ENCODE results near the gene HYKK.
"Not testable (repeated sequence)": the region's sequence is repeated elsewhere in the genome, so short reads cannot be mapped to it uniquely, and the experiment has no call there.

HYKK gene

GRCh38 chr15:78539464-78540140 lies 32.2 kb downstream of the HYKK start:
- peak overlapping the region; percentile 91 for H3K4me3 ChIP-seq (ENCODE audit: low read length)
- not testable (repeated sequence) for DNase-seq (ENCODE audit: low read depth, low spot score)

GRCh38 chr15:78540141-78540870 lies 32.9 kb downstream of the HYKK start, which contains the start of gene PSMA4:
PSMA4 (plus strand) TSS chr15:78540444; CDS start chr15:78541928, 1,484 bp downstream.
- H3K4me3 ChIP-seq (ENCODE audit: low read length), result peak within 1 kb of the TSS; percentile 91
- DNase-seq (ENCODE audit: low read depth, low spot score), result peak; percentile 81

DNA sequence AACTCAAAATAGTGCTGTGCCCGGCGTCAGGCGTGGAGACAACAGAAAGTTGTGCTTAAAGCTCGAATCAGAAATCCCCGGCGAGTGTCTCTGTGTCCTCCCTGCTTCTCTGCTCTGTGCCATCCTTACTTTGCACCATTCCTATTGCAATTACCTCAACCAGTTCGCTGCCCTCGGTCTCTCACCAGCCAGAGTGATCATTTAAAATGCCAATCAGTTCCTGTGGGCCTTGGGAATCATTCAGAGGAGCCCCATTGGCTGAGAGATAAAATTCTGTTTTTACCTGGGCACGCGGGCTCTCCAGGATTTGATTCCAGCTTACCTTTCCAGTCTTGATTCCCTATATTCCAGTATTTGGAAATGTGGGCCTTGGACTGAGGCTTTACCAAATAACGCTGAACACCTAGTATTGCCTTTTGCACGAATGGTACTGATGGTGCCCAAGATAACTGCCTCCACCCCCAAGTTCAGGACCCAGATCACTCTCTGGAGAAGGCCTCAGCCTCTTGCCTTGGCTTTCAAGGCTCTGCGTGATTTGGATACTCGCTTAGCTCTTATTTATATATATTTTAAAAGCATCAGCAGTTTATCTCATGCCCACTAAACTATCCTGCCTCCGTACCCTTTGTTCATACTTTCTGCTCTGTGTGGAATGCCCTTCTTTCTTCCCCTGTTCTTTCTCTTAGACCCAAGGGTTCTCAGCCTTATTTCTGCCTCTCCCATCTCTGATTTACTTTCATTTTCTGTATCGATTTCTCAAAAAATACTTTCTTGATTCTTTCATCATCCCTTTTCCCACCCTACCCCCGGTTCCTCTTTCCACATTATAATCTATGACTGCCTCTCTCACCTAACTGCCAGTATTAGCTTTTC lies 33.7 kb downstream of the HYKK start:
- DNase-seq (ENCODE audit: low read depth, low spot score), result no peak
- peak overlapping the region; percentile 91 for H3K4me3 ChIP-seq (ENCODE audit: low read length)

DNA sequence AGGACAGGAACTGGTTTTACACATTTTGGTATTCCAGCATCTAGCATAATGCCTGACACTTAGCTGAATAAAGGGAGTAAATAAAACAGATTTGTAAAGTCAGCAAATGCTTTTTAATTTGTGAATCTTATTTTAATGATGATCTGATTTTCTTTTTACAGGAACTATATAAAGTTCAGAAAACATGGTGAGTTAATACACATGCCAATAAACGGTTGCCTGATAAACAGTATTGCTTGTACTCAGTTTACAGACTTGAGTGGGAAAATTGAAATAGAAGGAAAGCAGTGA lies 34.3 kb downstream of the HYKK start:
- H3K4me3 ChIP-seq (ENCODE audit: low read length), result peak overlapping the region; percentile 91

GRCh38 chr15:78542647-78543046 lies 35.3 kb downstream of the HYKK start:
- no peak overlapping the region for H3K4me3 ChIP-seq (ENCODE audit: low read length)
- no peak for DNase-seq (ENCODE audit: low read depth, low spot score)

More for the DNA sequence above, 34.3 kb downstream of the HYKK start:
- no peak for DNase-seq (ENCODE audit: low read depth, low spot score)

GRCh38 chr15:78550194-78550593 lies 42.8 kb downstream of the HYKK start:
- no peak overlapping the region for H3K4me3 ChIP-seq (ENCODE audit: low read length)
- DNase-seq (ENCODE audit: low read depth, low spot score), result no peak

GRCh38 chr15:78550815-78551214 lies 43.4 kb downstream of the HYKK start:
- no peak for DNase-seq (ENCODE audit: low read depth, low spot score)

DNA sequence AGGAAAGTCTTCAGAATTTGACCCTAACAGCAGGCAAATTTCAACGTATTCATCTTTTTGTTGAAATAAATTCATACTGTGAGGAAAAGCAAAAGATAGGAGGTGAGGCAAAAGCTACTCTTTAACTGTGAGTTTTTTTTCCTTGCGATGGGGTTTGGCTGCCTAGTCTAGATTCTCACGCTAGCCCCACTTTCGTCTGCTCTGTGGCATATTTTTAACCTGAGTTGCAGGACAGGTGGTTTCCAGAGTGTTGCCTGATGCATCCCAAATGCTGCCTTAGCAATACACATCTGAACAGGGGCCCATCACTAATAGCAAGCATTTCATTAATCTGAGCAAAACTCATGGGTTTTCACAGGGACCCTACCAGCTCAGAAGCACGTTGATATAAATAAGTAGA lies 44.5 kb downstream of the HYKK start:
- no peak overlapping the region for H3K4me3 ChIP-seq (ENCODE audit: low read length)
- no peak for DNase-seq (ENCODE audit: low read depth, low spot score)

More at GRCh38 chr15:78550815-78551214, 43.4 kb downstream of the HYKK start:
- no peak overlapping the region for H3K4me3 ChIP-seq (ENCODE audit: low read length)

GRCh38 chr15:78552597-78552996 lies 45.2 kb downstream of the HYKK start:
- DNase-seq (ENCODE audit: low read depth, low spot score), result no peak
- H3K4me3 ChIP-seq (ENCODE audit: low read length), result no peak overlapping the region

DNA sequence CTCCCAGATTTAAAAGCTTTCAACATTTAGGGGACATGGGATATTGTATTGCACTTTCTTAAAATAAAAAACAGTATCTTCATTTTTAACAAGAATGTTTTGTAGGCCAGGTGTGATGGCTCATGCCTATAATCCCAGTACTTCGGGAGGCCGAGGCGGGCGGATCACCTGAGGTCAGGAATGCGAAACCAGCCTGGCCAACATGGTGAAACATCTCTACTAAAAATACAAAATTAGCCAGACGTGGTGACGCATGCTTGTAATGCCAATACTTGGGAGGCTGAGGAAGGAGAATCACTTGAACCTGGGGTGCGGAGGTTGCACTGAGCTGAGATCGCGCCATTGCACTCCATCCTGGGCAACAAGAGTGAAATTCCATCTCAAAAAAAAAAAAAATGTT lies 52.8 kb downstream of the HYKK start:
- not testable (repeated sequence) for H3K4me3 ChIP-seq (ENCODE audit: low read length); DNase-seq (ENCODE audit: low read depth, low spot score)

GRCh38 chr15:78561490-78561889 lies 54.1 kb downstream of the HYKK start:
- no peak for DNase-seq (ENCODE audit: low read depth, low spot score)
- H3K4me3 ChIP-seq (ENCODE audit: low read length), result no peak overlapping the region

GRCh38 chr15:78563092-78563491 lies 55.7 kb downstream of the HYKK start:
- H3K4me3 ChIP-seq (ENCODE audit: low read length), result no peak overlapping the region
- no peak for DNase-seq (ENCODE audit: low read depth, low spot score)

DNA sequence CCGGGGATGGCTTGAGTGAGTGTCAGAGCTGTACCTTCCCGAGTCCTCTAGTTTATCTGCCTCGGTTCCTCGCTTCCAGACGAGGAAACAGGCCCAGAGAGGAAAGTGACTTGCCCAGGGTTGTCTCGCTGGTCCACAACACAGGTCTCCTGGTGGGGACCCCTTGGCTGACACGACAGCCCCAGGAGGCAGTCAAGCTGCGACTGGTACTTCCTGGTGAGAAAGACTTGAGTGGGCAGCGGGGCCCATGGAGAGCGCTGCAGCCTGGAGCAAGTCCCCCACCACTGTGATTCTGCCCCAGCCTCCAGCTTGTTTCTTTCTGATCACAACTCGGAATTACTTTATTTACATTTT lies 57.3 kb downstream of the HYKK start:
- peak overlapping the region; percentile 59 for H3K4me3 ChIP-seq (ENCODE audit: low read length)
- DNase-seq (ENCODE audit: low read depth, low spot score), result no peak

DNA sequence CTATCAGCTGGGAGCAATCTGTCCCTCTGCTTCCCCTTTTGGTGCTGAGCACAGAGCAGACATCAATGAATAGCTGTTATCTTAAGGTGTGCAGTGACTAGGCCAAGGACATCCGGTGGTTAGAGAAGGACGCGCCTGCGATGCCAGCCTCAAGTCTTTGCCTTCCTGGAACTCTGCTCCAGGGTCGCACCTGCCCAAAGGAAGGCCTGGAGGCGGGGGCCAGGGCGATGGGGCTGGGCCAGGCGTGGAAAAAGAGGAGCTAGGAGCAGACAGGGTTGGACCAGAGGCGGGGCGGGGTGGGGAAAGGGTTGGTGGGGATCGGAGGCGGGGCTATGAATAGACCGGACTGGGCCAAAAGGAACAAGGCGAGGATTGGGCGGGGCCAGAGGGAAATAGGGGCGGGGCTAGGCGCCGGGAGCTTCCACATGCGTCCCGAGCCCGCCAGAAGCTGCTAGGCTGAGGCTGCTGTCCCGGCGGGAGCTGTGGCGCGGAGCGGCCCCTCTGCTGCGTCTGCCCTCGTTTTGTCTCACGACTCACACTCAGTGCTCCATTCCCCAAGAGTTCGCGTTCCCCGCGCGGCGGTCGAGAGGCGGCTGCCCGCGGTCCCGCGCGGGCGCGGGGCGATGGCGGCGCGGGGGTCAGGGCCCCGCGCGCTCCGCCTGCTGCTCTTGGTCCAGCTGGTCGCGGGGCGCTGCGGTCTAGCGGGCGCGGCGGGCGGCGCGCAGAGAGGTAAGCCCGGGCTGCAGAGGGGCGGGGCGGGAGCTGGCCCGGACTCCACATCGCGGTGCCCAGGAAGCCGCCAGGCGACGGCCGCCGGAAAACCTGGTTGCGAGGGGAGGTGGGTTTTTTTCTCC lies 57.9 kb downstream of the HYKK start, which contains the start of gene CHRNA5:
CHRNA5 (plus strand) TSS at position 424 of the 854 bp plus-strand sequence; CDS start at position 624, 200 bp downstream.
- DNase-seq (ENCODE audit: low read depth, low spot score), result peak; percentile 86
- peak within 1 kb of the TSS; percentile 59 for H3K4me3 ChIP-seq (ENCODE audit: low read length)

DNA sequence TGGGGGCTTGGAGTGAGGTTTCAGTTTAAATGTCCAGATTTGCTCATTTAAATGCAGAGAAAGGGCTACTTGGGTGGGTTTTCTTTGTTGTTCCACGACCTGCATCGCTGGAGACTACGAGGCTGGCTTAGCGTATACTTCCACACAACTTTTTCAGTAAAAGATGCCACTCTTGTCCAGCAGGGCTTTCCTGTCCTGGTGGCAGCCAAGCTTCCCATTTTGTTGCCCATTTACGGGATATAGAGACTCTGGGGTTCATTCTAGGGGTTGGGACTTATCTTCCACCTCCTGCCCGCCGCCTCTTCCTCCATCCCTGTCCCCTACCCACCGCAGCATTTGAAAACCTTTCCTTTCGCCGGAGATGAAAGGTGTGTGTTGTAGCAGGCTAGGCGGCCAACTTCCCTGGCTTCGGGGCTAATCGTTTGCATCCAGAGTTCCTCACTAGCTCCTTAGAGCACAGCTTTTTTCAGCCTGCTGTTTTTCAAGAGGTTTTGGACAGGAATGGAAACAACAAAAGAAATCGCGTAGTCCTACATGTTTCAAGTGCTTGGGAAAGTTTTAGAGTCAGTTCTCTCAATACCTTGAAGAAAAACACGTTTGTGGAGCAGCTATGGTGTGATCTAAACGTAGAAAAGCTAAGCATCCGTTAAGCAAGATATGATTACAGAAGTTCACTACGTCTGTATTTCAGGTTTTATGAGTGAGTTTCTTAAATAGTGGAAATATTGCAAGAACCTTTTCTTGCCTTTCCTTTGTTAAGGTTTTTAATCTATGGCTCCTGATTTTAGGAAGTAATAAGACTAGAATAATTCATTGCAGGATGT lies 58.8 kb downstream of the HYKK start:
- no peak for DNase-seq (ENCODE audit: low read depth, low spot score)
- H3K4me3 ChIP-seq (ENCODE audit: low read length), result peak overlapping the region; percentile 59

DNA sequence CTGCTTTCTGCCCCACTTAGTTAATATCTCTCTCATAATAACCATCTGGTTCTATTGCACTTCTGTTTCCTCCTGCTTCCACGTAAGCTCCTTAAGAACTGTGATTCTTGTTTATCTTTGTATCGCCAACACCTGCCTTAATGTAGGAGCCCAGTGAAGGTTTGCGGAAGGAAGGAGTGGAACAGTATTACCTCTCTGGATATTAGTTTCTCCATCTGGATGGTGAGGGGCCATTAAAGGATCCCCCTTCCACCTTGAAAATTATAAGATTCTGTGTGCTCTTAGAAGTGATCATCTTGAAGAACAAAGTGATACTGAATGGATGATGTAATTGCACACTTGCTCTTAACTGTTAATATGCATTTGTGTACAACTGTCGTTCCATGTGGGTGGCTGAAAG lies 60.2 kb downstream of the HYKK start:
- H3K4me3 ChIP-seq (ENCODE audit: low read length), result no peak overlapping the region
- no peak for DNase-seq (ENCODE audit: low read depth, low spot score)

- no peak for DNase-seq (ENCODE audit: low read depth, low spot score)
- no peak overlapping the region for H3K4me3 ChIP-seq (ENCODE audit: low read length)
Measured at GRCh38 chr15:78570710-78571109, 63.3 kb downstream of the HYKK start.

DNA sequence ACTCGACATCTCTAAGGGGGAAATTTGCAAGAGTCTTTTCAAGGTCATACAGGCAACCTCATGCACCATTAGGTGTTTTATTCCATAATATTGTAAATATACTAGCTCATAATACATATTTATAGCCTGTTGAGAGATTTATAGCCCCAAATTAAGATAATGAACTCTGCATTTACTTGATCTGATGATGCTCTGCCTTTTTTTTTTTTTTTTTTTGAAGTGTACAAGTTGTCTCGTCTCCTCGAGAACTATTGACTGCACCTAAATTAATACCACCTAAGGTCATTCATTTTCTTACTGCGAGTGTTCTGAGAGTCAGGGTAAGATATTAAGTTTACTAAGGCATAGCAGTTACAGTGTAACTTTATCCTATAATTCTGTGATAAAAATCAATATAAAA lies 64.0 kb downstream of the HYKK start:
- H3K4me3 ChIP-seq (ENCODE audit: low read length), result no peak overlapping the region
- DNase-seq (ENCODE audit: low read depth, low spot score), result no peak
